Measurements from ENCODE around the gene OR6Y1. TPM values are rescaled to one million over a fixed set of nuclear protein-coding genes. Genes with fewer than 3 reads are reported as not detected.

The OR6Y1 gene
- total RNA-seq, 1 donor from 2014 or later: not detected

- no peak for DNase-seq (ENCODE audit: low read depth)
- H3K27me3 ChIP-seq (ENCODE audit: control insufficient read depth, insufficient read depth, low read length): no peaks in the 10 kb centered on the region
- TF ChIP-seq CTCF (IDR thresholded peaks at IDR 0.05; ENCODE audit: insufficient read depth, low read length, poor library complexity, severe bottlenecking): no peak
- H3K4me3 ChIP-seq (ENCODE audit: low read depth, low read length): no peak overlapping the region
- H3K36me3 ChIP-seq (ENCODE audit: control insufficient read depth, insufficient read depth, low read length): no peaks in the 10 kb centered on the region
Measured at GRCh38 chr1:158520955-158521665, 33.1 kb downstream of the OR6Y1 start.

DNA sequence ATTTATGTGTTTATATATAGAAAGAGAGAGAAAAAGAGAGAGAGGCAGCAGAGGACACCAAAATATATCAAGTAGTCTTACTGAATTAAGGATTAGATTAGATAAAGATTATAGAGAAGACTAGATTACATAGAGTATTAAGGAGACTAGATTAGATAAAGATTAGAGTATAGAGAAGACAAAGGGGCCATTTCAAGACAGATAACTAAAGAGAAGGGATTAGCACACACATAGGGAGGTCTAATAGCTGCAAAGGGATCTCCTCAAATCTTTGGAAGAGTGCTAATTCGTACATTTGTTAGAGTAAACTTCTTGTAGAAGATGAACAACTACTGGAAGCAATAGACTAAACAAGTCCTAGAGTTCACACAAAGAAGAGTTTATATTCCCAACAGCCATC lies 34.2 kb downstream of the OR6Y1 start:
- DNase-seq (ENCODE audit: low read depth): no peak
- no peaks in the 10 kb centered on the region for H3K36me3 ChIP-seq (ENCODE audit: control insufficient read depth, insufficient read depth, low read length)
- H3K4me3 ChIP-seq (ENCODE audit: low read depth, low read length): no peak overlapping the region
- no peaks in the 10 kb centered on the region for H3K27me3 ChIP-seq (ENCODE audit: control insufficient read depth, insufficient read depth, low read length)
- TF ChIP-seq CTCF (IDR thresholded peaks at IDR 0.05; ENCODE audit: insufficient read depth, low read length, poor library complexity, severe bottlenecking): no peak

DNA sequence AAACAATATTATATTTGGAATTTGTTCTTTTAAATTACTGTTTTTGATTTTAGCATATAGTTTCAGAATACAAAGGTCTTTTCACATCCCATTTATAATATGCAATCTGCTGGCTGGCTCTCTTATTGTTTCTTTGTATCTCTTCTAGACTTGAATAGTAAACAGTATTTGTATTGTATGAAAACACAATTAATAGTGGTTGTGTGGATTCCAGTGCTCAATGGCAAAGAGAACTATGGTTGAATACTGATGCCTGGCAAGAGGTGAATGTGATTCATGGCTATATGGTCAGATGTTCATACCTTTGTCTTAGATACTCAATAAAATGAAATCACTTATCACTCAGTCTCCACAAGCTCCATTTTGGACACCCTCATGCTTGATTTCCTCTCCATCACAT lies 37.2 kb downstream of the OR6Y1 start:
- no peak overlapping the region for H3K4me3 ChIP-seq (ENCODE audit: low read depth, low read length)
- no peaks in the 10 kb centered on the region for H3K27me3 ChIP-seq (ENCODE audit: control insufficient read depth, insufficient read depth, low read length)
- H3K36me3 ChIP-seq (ENCODE audit: control insufficient read depth, insufficient read depth, low read length): no peaks in the 10 kb centered on the region
- no peak for TF ChIP-seq CTCF (IDR thresholded peaks at IDR 0.05; ENCODE audit: insufficient read depth, low read length, poor library complexity, severe bottlenecking)
- DNase-seq (ENCODE audit: low read depth): no peak

GRCh38 chr1:158509471-158510156 lies 44.6 kb downstream of the OR6Y1 start:
- no peaks in the 10 kb centered on the region for H3K27me3 ChIP-seq (ENCODE audit: control insufficient read depth, insufficient read depth, low read length)
- TF ChIP-seq CTCF (IDR thresholded peaks at IDR 0.05; ENCODE audit: insufficient read depth, low read length, poor library complexity, severe bottlenecking): no peak
- DNase-seq (ENCODE audit: low read depth): no peak

GRCh38 chr1:158507511-158507910 lies 46.7 kb downstream of the OR6Y1 start:
- no peak for TF ChIP-seq CTCF (IDR thresholded peaks at IDR 0.05; ENCODE audit: insufficient read depth, low read length, poor library complexity, severe bottlenecking)
- DNase-seq (ENCODE audit: low read depth): no peak
- Histone ChIP-seq H3K27me3 (ENCODE audit: control insufficient read depth, insufficient read depth, low read length) (no peaks in the 10 kb centered on the region), H3K4me3 (ENCODE audit: low read depth, low read length) (no peak overlapping the region), H3K36me3 (ENCODE audit: control insufficient read depth, insufficient read depth, low read length) (no peaks in the 10 kb centered on the region)

More at GRCh38 chr1:158509471-158510156, 44.6 kb downstream of the OR6Y1 start:
- no peaks in the 10 kb centered on the region for H3K36me3 ChIP-seq (ENCODE audit: control insufficient read depth, insufficient read depth, low read length)
- H3K4me3 ChIP-seq (ENCODE audit: low read depth, low read length): no peak overlapping the region

Measured in kidney epithelial cell (primary cell).